ENCODE data around the gene CFAP20DC.
A peak's percentile ranks its signal among the peaks of the same experiment; 100 is the strongest.
"Not testable (repeated sequence)": the region's sequence is repeated elsewhere in the genome, so short reads cannot be mapped to it uniquely, and the experiment has no call there.

The CFAP20DC gene

GRCh38 chr3:58973796-58974195, 76.0 kb downstream of the CFAP20DC start:
- DNase-seq (ENCODE audit: extremely low spot score, insufficient read length, low read depth) = no peak
- FAIRE-seq = no peak

GRCh38 chr3:58967866-58968265, 82.0 kb downstream of the CFAP20DC start:
- not testable (repeated sequence) for DNase-seq (ENCODE audit: extremely low spot score, insufficient read length, low read depth); FAIRE-seq

GRCh38 chr3:58965865-58966264, 84.0 kb downstream of the CFAP20DC start:
- DNase-seq (ENCODE audit: extremely low spot score, insufficient read length, low read depth) = no peak
- no peak for FAIRE-seq

- DNase-seq (ENCODE audit: extremely low spot score, insufficient read length, low read depth) (no peak), FAIRE-seq (no peak)
Measured at GRCh38 chr3:58963928-58964503, 85.8 kb downstream of the CFAP20DC start.

GRCh38 chr3:58962816-58963215, 87.0 kb downstream of the CFAP20DC start:
- DNase-seq (ENCODE audit: extremely low spot score, insufficient read length, low read depth) = no peak
- FAIRE-seq = no peak

- no peak for FAIRE-seq
- DNase-seq (ENCODE audit: extremely low spot score, insufficient read length, low read depth) = no peak
Measured at GRCh38 chr3:58962040-58962651, 87.7 kb downstream of the CFAP20DC start.

- no peak for FAIRE-seq
- no peak for DNase-seq (ENCODE audit: extremely low spot score, insufficient read length, low read depth)
Measured at GRCh38 chr3:58955308-58955707, 94.5 kb downstream of the CFAP20DC start.

- DNase-seq (ENCODE audit: extremely low spot score, insufficient read length, low read depth) (no peak), FAIRE-seq (no peak)
Measured at GRCh38 chr3:58953288-58953687, 96.5 kb downstream of the CFAP20DC start.

GRCh38 chr3:58952128-58952917, 97.5 kb downstream of the CFAP20DC start:
- FAIRE-seq = peak; percentile 82
- peak; percentile 2 for DNase-seq (ENCODE audit: extremely low spot score, insufficient read length, low read depth)

GRCh38 chr3:58948018-58948417, 101.8 kb downstream of the CFAP20DC start:
- FAIRE-seq (no peak), DNase-seq (ENCODE audit: extremely low spot score, insufficient read length, low read depth) (no peak)

GRCh38 chr3:58946875-58947274, 103.0 kb downstream of the CFAP20DC start:
- no peak for DNase-seq (ENCODE audit: extremely low spot score, insufficient read length, low read depth)
- FAIRE-seq = no peak

GRCh38 chr3:58938057-58938456, 111.8 kb downstream of the CFAP20DC start:
- peak; percentile 12 for FAIRE-seq
- no peak for DNase-seq (ENCODE audit: extremely low spot score, insufficient read length, low read depth)

GRCh38 chr3:58924578-58924977, 125.2 kb downstream of the CFAP20DC start:
- FAIRE-seq = no peak
- no peak for DNase-seq (ENCODE audit: extremely low spot score, insufficient read length, low read depth)

- peak; percentile 64 for FAIRE-seq
- DNase-seq (ENCODE audit: extremely low spot score, insufficient read length, low read depth) = no peak
Measured at GRCh38 chr3:58900386-58900785, 149.4 kb downstream of the CFAP20DC start.

- no peak for DNase-seq (ENCODE audit: extremely low spot score, insufficient read length, low read depth)
- no peak for FAIRE-seq
Measured at GRCh38 chr3:58899953-58900298, 149.9 kb downstream of the CFAP20DC start.

- DNase-seq (ENCODE audit: extremely low spot score, insufficient read length, low read depth) = no peak
- FAIRE-seq = peak; percentile 84
Measured at GRCh38 chr3:58899159-58899952, 150.5 kb downstream of the CFAP20DC start.

- DNase-seq (ENCODE audit: extremely low spot score, insufficient read length, low read depth) (no peak), FAIRE-seq (peak; percentile 44)
Measured at GRCh38 chr3:58898513-58898912, 151.3 kb downstream of the CFAP20DC start.

- DNase-seq (ENCODE audit: extremely low spot score, insufficient read length, low read depth) (no peak), FAIRE-seq (no peak)
Measured at GRCh38 chr3:58897646-58898045, 152.2 kb downstream of the CFAP20DC start.

GRCh38 chr3:58895678-58896077, 154.1 kb downstream of the CFAP20DC start:
- not testable (repeated sequence) for DNase-seq (ENCODE audit: extremely low spot score, insufficient read length, low read depth); FAIRE-seq

GRCh38 chr3:58892526-58892925, 157.3 kb downstream of the CFAP20DC start:
- FAIRE-seq; DNase-seq (ENCODE audit: extremely low spot score, insufficient read length, low read depth): not testable (repeated sequence)
